Stimulated activated CD8-positive, alpha-beta memory T cell treated with anti-CD3 and anti-CD28 coated beads, Interleukin-15, amount 100 ng/mL, for 1 hour (primary cell): ENCODE data around the gene UBQLN1.
"Not testable (repeated sequence)": the region's sequence is repeated elsewhere in the genome, so short reads cannot be mapped to it uniquely, and the experiment has no call there.

Experiments used
- DNase-seq: peaks from one replicate; pipeline ENCODE4 v3.0.0-alpha.2; 2020; ENCODE audit warnings: low read depth

Gene UBQLN1

DNA sequence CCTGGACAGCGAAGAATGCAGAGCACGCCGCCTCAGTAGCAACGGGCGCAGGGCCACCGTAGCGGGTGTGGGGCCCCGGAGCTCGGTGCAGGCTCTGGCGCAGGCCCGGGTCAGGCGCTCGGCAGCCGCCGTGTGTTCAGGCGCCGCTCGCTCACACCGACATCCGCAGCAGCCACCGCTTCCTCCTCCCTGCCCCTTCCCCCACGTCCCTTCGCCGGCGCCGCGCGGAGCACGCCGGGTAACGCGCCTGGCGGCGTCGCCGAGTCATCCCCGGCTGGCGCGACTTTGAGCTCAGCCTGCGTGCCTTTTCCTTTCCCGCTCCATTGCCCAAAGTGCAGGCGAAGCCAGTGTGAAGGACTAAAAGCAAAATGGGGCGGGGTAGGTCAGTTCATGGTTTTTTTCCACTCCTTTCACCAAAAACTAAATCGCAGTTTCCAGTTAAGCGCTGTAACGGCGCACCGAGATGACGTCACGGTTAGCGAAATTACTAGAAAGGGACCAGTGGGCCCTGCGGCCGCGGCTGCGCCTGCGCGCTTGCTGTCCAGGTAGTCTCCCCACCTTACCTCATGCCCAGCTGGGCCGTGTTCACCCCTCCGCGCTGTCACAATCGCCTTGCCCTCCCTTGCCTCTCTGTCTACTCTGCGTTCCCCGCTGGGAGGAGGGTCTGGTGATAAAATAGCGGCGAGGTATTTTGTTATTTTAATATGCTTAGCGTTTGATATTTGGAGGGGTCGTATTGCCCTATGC lies at the start of gene UBQLN1:
Gene UBQLN1 (minus strand): TSS at position 191 of the 747 bp plus-strand sequence. CDS start 279 bp downstream, outside the sequence.
- peak; percentile 84 for DNase-seq

DNA sequence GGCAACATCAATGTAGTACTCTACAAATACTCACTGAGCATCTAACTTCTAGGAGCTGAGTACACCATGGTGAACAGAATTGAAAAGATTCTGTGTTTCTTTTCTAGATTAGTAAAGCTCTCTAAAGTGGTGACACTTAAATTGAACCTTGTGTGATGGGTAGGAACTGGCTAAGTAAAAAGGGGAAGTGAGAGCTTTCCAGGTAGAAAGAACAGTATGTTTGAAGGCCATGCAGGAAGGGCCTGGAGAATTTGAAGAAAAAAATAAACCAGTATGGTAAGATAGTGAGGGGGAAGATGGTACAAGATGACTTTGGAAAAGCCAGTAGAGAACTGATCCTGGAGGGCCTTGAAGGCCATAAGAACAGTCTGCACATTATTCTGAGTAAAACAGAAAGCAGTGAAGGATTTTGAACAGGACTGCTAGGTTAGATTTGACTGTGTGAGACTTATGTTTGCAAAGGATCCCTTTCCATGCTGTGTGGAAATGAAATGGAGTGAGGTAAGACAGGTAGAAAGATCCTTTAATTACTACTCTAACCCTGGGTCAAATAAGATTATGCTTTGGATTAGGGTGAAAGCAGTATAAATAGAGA lies 46.7 kb upstream of the UBQLN1 start:
- no peak for DNase-seq

- no peak for DNase-seq
These were observed 41.9 kb upstream of the UBQLN1 start for GRCh38 chr9:83749706-83750105.

- DNase-seq, result no peak
These were observed 36.4 kb upstream of the UBQLN1 start for GRCh38 chr9:83744206-83744605.

GRCh38 chr9:83733739-83734138 lies 26.0 kb upstream of the UBQLN1 start:
- no peak for DNase-seq

DNA sequence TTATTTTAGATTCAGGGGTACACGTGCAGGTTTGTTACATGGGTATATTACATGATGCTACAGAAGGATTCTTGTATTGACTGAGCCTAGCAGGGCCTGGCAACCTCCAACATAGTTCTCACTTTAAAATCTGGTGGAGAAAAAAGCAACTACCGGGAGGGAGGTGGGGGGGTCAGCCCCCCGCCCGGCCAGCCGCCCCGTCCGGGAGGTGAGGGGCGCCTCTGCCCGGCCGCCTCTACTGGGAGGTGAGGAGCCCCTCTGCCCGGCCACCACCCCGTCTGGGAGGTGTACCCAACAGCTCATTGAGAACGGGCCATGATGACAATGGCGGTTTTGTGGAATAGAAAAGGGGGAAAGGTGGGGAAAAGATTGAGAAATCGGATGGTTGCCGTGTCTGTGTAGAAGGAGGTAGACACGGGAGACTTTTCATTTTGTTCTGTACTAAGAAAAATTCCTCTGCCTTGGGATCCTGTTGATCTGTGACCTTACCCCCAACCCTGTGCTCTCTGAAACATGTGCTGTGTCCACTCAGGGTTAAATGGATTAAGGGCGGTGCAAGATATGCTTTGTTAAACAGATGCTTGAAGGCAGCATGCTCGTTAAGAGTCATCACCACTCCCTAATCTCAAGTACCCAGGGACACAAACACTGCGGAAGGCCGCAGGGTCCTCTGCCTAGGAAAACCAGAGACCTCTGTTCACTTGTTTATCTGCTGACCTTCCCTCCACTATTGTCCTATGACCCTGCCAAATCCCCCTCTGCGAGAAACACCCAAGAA lies 21.0 kb upstream of the UBQLN1 start:
- not testable (repeated sequence) for DNase-seq

- DNase-seq, result no peak
These were observed 16.7 kb upstream of the UBQLN1 start for GRCh38 chr9:83724436-83724835.

- DNase-seq, result no peak
These were observed 15.2 kb upstream of the UBQLN1 start for GRCh38 chr9:83722726-83723495.

DNA sequence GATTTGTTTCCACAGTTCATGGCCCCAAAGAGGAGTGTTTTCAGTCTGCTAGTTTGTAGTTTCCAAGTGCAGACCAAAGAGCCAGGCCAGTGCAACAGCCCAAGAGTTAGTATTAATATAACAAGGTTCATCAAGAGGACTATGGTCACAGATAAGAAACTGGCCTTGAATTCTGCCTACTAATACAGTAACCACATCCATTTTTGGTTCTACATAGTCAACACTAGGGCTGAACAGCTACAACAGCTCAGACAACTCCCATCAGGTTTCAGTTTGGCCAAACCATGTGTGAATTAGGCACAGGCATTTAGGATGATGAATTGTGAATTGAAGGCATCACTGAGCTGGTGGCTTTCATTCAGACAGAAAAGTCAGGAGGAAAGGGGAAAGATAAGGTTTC lies 13.8 kb upstream of the UBQLN1 start:
- DNase-seq, result no peak

DNA sequence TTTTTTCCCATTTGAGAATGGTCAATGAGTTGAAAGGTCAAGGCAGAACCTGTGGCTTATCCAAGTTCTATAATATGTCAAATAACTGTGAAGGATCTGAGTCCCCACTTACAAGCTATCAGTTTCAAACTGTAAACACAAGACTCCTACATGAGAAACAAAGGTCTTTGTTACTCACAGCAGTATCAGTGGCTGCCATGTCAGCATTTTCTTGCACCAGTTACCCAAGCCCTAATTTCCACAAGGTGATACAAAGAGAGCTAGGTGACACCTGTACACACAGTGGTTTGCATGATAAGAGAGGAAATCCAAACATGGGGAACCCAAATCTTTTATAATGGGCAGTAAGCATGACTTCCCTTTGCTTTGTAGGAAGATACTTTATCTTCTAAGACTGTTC lies 8.0 kb upstream of the UBQLN1 start:
- DNase-seq, result no peak

GRCh38 chr9:83715221-83715620 lies 7.5 kb upstream of the UBQLN1 start:
- DNase-seq, result no peak

- DNase-seq, result no peak
These were observed 6.6 kb upstream of the UBQLN1 start for GRCh38 chr9:83714329-83714728.

DNA sequence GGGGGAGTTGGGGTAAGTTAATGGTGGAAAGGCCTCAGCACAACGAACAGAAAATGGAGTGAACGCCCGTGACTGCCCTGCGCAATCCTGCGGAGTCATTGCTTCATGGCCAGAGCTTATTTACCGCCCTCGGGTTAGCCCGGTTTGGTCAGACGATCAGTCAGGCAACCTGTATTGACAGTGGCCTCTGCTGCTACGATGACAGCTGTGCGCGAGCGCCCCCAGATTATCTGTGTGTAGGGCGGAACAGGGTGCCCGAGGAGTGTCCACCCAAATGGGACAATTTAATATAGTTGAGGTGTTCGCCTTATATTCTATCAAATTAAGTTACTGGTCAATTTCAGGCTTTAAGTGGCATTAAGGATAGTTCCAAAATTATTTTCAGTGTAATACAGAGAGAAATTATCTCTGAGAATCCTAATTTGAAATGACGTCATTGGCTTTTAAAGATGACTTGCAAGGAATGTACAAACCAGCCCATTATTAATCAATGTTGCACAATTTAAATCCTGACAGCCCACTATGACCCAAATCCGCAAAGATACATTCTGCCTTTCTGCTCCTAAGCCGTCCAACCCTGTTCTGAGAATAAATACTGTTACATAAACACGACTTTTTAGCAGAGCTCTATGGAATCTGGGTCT lies 879 bp upstream of the UBQLN1 start:
- peak; percentile 14 for DNase-seq

- no peak for DNase-seq
These were observed 315 bp downstream of the UBQLN1 start for GRCh38 chr9:83707518-83707767.

GRCh38 chr9:83706676-83707517 lies 861 bp downstream of the UBQLN1 start:
- DNase-seq, result peak; percentile 26

DNA sequence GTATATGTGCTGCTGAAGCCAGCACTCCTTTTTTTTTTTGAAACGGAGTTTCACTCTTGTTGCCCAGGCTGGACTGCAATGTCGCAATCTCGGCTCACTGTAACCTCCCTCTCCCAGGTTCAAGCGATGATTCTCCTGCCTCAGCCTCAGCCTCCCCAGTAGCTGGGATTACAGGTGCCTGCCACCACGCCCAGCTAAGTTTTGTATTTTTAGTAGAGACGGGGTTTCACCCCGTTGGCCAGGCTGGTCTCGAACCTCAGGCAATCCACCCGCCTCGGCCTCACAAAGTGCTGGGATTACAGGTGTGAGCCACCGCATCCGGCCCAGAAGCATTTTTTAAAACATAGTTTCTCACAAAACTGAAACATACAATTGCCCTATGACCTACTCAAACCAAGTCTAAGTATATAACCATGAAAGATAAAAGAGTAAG lies 2.5 kb downstream of the UBQLN1 start:
- DNase-seq, result not testable (repeated sequence)

GRCh38 chr9:83701769-83702168 lies 6.0 kb downstream of the UBQLN1 start:
- DNase-seq, result no peak

- no peak for DNase-seq
These were observed 6.5 kb downstream of the UBQLN1 start for GRCh38 chr9:83701286-83701685.

- DNase-seq, result no peak
These were observed 8.1 kb downstream of the UBQLN1 start for GRCh38 chr9:83699615-83700014.

DNA sequence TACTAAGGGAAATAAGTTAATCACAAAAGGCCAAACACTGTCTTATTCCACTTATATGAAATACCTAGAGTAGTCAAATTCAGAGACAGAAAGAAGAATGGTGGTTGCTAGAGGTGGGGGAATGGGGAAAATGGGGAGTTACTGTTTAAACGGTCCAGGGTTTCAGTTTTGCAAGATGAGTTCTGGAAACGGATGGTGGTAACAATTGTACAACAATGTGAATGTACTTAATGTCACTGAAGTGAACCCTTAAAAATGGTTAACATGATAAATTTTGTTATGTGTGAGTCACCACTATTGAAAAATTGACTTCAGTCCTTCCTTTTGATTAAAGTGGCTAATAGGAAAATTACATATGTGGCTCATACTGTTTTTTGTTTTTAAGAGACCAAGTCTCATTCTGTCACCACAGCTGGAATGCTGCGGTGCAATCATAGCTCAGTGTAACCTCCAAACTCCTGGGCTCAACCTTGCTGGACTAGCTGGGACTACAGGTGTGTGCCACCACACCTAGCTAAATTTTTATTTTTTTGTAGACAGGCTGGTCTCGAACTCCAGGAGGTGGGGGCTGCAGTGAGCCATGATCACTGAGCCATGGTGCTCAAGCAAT lies 8.7 kb downstream of the UBQLN1 start:
- DNase-seq, result no peak

DNA sequence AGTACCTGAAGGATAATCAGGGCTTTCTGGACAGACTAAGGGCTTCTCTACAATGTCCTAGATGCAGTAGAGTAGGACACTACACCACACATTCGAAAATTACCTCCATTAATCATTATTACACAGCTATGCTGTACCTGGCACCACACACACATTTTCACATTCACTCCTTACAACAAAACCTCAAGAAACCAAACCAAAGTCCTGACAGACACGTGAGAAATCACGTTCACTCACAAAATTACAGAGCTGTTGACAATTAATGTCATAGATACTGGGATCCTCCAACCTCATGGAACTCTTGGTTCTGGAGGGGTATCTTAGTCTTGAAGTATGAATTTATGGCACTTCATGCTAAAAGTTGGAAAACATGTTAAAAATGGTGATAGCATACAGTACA lies 16.3 kb downstream of the UBQLN1 start:
- DNase-seq, result no peak
